Natural killer cell (primary cell): ENCODE data around the gene TSHZ1. TPM values are rescaled to one million over a fixed set of nuclear protein-coding genes. Genes with fewer than 3 reads are reported as not detected.

Experiments used
- ATAC-seq, 3 donors: fragments of 150-1000 bp in 2 of 3; fragments of 200-7000 bp in 1 of 3; cut with Tn5 transposase; 1 replicate in 1 of 3; 2 replicates in 2 of 3; pipeline ENCODE4 v1.10.0; 2021; ENCODE audit warnings: mild to moderate bottlenecking in 2 of 3, moderate library complexity in 2 of 3
- DNase-seq, 2 donors: peaks; one replicate each; pipeline versions ENCODE4 v3.0.0 to v3.0.0-alpha.2; 2013 to 2021; ENCODE audit warnings: mixed read lengths in 1 of 2
- H3K27ac ChIP-seq: one replicate; pipeline ENCODE4 v1.5.1; 2013; ENCODE audit warnings: mild to moderate bottlenecking, low read length
- H3K27me3 ChIP-seq: one replicate; pipeline ENCODE4 v1.6.1; 2013; ENCODE audit warnings: low read length; ENCODE audit not compliant: control insufficient read depth, insufficient read depth
- H3K36me3 ChIP-seq: one replicate; pipeline ENCODE4 v1.6.1; 2013; ENCODE audit warnings: low read length; ENCODE audit not compliant: control insufficient read depth, insufficient read depth
- H3K4me1 ChIP-seq: one replicate; pipeline ENCODE4 v1.6.1; 2013; ENCODE audit warnings: low read length; ENCODE audit not compliant: control insufficient read depth, insufficient read depth
- H3K4me3 ChIP-seq: one replicate; pipeline ENCODE4 v1.5.1; 2013; ENCODE audit warnings: low read length
- H3K9me3 ChIP-seq: one replicate; pipeline ENCODE4 v1.6.1; 2013; ENCODE audit warnings: low read length; ENCODE audit not compliant: control insufficient read depth, insufficient read depth
- H3K27ac Mint-ChIP-seq, 2 donors: one replicate each; pipeline ENCODE4 v1.8.0; 2022; ENCODE audit warnings: mild to moderate bottlenecking in 2 of 2, mixed read lengths in 2 of 2, moderate library complexity in 1 of 2
- H3K27me3 Mint-ChIP-seq, 2 donors: one replicate each; pipeline ENCODE4 v1.8.0; 2022; ENCODE audit warnings: low read depth in 2 of 2, mixed read lengths in 2 of 2
- H3K36me3 Mint-ChIP-seq: one replicate; pipeline ENCODE4 v1.8.0; 2022; ENCODE audit warnings: mixed read lengths
- H3K4me1 Mint-ChIP-seq, 2 donors: one replicate each; pipeline ENCODE4 v1.8.0; 2022; ENCODE audit warnings: mixed read lengths in 2 of 2
- H3K4me3 Mint-ChIP-seq: one replicate; pipeline ENCODE4 v1.8.0; 2022; ENCODE audit warnings: mild to moderate bottlenecking, moderate library complexity, mixed read lengths
- H3K9me3 Mint-ChIP-seq, 2 donors: one replicate each; pipeline ENCODE4 v1.8.0; 2022; ENCODE audit warnings: mixed read lengths in 2 of 2
- WGBS: methylation state at CpG from one replicate; pipeline ENCODE4 v1.1.7; 2013; ENCODE audit warnings: missing lambda C conversion rate; ENCODE audit not compliant: insufficient coverage; 5-methylcytosine and 5-hydroxymethylcytosine counted together
- intact Hi-C: fragments of 100-400 bp; cut with micrococcal nuclease; formaldehyde crosslinking; loops from one replicate; pipeline ENCODE4 v1.14.2; 2022
- total RNA-seq, 4 donors: library from RNA; stranded (reverse); fragments of 120-200 nt in 1 of 4; gene quantifications; one replicate each; pipeline versions ENCODE4 v1.2.3 to v1.2.4, GENCODE V29; 2013 to 2022
- TF ChIP-seq, protein P1 (sequence below): fragments of 200-600 bp; IDR thresholded peaks from one replicate; pipeline ENCODE4 v1.8.0; 2022; ENCODE audit warnings: antibody characterized with exemption

Gene TSHZ1
- total RNA-seq, 3 donors from 2014 or later (not counting 1 experiment from before 2014, with no cell fraction given) = 44.3 to 51.6 (median 44.8) TPM

DNA sequence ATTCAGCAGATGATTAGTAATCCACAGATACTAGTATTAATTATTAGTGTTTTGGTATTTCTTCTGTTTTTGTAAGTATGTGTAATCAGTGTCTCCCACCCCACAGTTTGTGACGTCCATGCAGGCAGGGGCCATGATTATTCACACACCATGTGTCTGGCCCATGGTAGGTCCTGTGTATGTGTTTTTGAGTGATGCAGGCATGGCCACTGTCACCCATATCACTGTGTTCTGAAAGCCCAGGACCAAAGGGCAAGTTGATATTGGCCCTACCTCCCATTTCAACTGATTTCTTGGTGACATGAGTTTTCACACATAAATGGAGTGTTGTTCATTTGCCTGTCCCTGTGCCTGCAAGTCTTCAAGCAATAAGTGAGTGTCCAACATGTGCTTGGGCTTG is 104.0 kb downstream of the TSHZ1 start:
- ATAC-seq = no peak
- 82% methylated on average over 1 of the region's 1 CpG for WGBS
- intact Hi-C loops = no loop called here
- no peaks in the 10 kb centered on the region for H3K4me1 Mint-ChIP-seq
- no peak overlapping the region for H3K27ac Mint-ChIP-seq
- no peaks in the 10 kb centered on the region for H3K36me3 ChIP-seq
- H3K27ac ChIP-seq = no peak overlapping the region
- H3K4me1 ChIP-seq = no peaks in the 10 kb centered on the region
- H3K9me3 ChIP-seq = no peaks in the 10 kb centered on the region
- no peak overlapping the region for H3K4me3 ChIP-seq
- H3K27me3 ChIP-seq = no peaks in the 10 kb centered on the region
- no peaks in the 10 kb centered on the region for H3K9me3 Mint-ChIP-seq
- H3K36me3 Mint-ChIP-seq = no peaks in the 10 kb centered on the region
- H3K27me3 Mint-ChIP-seq = peaks cover 10 to 40% of the 10 kb centered on the region in 2 donors
- TF ChIP-seq, protein P1, sequence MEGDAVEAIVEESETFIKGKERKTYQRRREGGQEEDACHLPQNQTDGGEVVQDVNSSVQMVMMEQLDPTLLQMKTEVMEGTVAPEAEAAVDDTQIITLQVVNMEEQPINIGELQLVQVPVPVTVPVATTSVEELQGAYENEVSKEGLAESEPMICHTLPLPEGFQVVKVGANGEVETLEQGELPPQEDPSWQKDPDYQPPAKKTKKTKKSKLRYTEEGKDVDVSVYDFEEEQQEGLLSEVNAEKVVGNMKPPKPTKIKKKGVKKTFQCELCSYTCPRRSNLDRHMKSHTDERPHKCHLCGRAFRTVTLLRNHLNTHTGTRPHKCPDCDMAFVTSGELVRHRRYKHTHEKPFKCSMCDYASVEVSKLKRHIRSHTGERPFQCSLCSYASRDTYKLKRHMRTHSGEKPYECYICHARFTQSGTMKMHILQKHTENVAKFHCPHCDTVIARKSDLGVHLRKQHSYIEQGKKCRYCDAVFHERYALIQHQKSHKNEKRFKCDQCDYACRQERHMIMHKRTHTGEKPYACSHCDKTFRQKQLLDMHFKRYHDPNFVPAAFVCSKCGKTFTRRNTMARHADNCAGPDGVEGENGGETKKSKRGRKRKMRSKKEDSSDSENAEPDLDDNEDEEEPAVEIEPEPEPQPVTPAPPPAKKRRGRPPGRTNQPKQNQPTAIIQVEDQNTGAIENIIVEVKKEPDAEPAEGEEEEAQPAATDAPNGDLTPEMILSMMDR = no peak
- no peak overlapping the region for H3K4me3 Mint-ChIP-seq
- DNase-seq = no peak

DNA sequence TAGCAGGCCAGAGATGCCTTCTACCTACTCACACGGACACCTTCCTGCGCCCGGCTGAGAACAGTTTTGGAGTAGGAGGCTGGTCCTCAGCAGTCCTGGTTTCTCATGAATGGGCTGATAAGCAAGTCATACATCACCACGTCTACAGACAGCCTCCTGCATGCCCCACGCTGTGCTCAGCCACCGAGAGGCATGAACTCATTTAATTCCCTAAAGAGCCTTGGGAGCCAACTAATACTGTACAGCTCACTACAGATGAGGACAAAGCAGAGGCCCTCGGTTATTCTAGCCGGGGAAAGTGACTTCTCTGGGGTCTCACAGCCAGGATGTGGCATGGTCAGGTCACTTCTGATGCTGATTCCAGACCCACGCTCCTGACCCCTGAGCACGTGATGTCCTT is 105.6 kb downstream of the TSHZ1 start:
- intact Hi-C loops = no loop called here
- Mint-ChIP-seq H3K4me3 (no peak overlapping the region), H3K4me1 (no peaks in the 10 kb centered on the region), H3K9me3 (no peaks in the 10 kb centered on the region), H3K27ac (no peak overlapping the region), H3K27me3 (peaks cover 6 to 28% of the 10 kb centered on the region in 2 donors), H3K36me3 (no peaks in the 10 kb centered on the region)
- H3K4me3 ChIP-seq = no peak overlapping the region
- ATAC-seq (no peak), DNase-seq (no peak)
- no peaks in the 10 kb centered on the region for H3K27me3 ChIP-seq
- no peak overlapping the region for H3K27ac ChIP-seq
- no peaks in the 10 kb centered on the region for H3K36me3 ChIP-seq
- WGBS = 88% methylated on average over 10 of the region's 10 CpGs
- no peaks in the 10 kb centered on the region for H3K4me1 ChIP-seq
- TF ChIP-seq, protein P1 = no peak
- H3K9me3 ChIP-seq = no peaks in the 10 kb centered on the region

DNA sequence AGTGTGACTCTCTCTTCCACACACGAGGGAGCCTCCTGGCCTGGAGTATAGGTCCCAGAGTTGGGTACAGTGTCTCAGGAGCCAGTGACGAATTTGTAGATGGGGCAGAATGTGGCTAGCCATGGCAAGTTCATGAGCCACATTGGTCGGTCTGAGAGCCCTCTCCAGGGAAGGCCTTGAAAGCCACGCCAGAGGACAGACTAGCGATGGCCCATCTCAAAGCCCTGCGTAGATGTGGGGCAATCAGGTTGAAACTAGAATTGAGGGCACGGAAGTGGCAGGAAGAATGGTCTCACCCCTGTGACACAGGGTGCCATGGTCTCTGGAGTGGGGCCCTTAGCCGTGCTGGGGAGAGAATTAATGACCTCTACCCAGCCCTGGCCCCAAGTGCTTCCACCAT is 106.2 kb downstream of the TSHZ1 start:
- H3K27ac ChIP-seq = no peak overlapping the region
- Mint-ChIP-seq H3K27me3 (peaks cover 6 to 22% of the 10 kb centered on the region in 2 donors), H3K4me1 (no peaks in the 10 kb centered on the region), H3K9me3 (no peaks in the 10 kb centered on the region), H3K36me3 (no peaks in the 10 kb centered on the region), H3K27ac (no peak overlapping the region), H3K4me3 (no peak overlapping the region)
- intact Hi-C loops = no loop called here
- no peak overlapping the region for H3K4me3 ChIP-seq
- TF ChIP-seq, protein P1 = no peak
- H3K27me3 ChIP-seq = no peaks in the 10 kb centered on the region
- ATAC-seq = no peak
- no peaks in the 10 kb centered on the region for H3K9me3 ChIP-seq
- no peaks in the 10 kb centered on the region for H3K4me1 ChIP-seq
- no peaks in the 10 kb centered on the region for H3K36me3 ChIP-seq
- DNase-seq = no peak
- 92% methylated on average over 8 of the region's 8 CpGs for WGBS

DNA sequence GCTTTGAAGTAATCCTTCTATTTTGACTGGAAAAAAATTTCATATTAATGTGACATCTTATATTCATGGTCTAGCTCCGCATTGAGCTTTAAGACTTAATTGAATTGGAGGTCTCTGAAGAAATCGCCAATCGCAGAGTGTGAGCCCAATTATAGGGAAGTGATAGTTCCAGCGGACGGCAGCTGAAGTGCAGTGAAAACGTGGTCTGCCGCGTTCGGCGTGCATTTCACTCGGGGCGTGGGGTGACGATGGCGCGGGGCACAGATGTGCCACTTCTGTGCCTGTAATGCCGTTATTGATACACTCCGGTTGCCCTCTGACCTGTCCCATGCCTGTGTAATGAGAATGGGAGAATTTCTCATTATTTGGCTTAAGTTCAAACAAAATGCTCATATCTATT is 106.7 kb downstream of the TSHZ1 start:
- peaks cover 6 to 21% of the 10 kb centered on the region in 2 donors for H3K27me3 Mint-ChIP-seq
- H3K9me3 Mint-ChIP-seq = no peaks in the 10 kb centered on the region
- Histone ChIP-seq H3K27ac (no peak overlapping the region), H3K9me3 (no peaks in the 10 kb centered on the region), H3K4me3 (no peak overlapping the region), H3K36me3 (no peaks in the 10 kb centered on the region), H3K4me1 (no peaks in the 10 kb centered on the region), H3K27me3 (no peaks in the 10 kb centered on the region)
- DNase-seq (no peak), ATAC-seq (no peak)
- no peaks in the 10 kb centered on the region for H3K36me3 Mint-ChIP-seq
- no peak overlapping the region for H3K4me3 Mint-ChIP-seq
- TF ChIP-seq, protein P1 = no peak
- H3K4me1 Mint-ChIP-seq = no peaks in the 10 kb centered on the region
- H3K27ac Mint-ChIP-seq = no peak overlapping the region
- intact Hi-C loops = no loop called here
- WGBS = 93% methylated on average over 17 of the region's 17 CpGs
